Lung microvascular endothelial cell (primary cell): ENCODE results near the gene ZNF607. TPM values are rescaled to one million over a fixed set of nuclear protein-coding genes. Genes with fewer than 3 reads are reported as not detected.
"Not testable (repeated sequence)": the region's sequence is repeated elsewhere in the genome, so short reads cannot be mapped to it uniquely, and the experiment has no call there.

Experiments
- DNase-seq, 2 donors: peaks; one replicate each; pipeline versions ENCODE4 v3.0.0 to v3.0.0-alpha.2; 2010; ENCODE audit warnings: low read depth in 2 of 2
- total RNA-seq: library from RNA; depleted of rRNA; stranded (reverse); fragments of >200 nt; gene quantifications from 2 replicates; pipeline ENCODE4 v1.2.1, GENCODE V29; 2014

ZNF607 gene
- total RNA-seq: 2.0 and 3.6 TPM in 2 replicates

DNA sequence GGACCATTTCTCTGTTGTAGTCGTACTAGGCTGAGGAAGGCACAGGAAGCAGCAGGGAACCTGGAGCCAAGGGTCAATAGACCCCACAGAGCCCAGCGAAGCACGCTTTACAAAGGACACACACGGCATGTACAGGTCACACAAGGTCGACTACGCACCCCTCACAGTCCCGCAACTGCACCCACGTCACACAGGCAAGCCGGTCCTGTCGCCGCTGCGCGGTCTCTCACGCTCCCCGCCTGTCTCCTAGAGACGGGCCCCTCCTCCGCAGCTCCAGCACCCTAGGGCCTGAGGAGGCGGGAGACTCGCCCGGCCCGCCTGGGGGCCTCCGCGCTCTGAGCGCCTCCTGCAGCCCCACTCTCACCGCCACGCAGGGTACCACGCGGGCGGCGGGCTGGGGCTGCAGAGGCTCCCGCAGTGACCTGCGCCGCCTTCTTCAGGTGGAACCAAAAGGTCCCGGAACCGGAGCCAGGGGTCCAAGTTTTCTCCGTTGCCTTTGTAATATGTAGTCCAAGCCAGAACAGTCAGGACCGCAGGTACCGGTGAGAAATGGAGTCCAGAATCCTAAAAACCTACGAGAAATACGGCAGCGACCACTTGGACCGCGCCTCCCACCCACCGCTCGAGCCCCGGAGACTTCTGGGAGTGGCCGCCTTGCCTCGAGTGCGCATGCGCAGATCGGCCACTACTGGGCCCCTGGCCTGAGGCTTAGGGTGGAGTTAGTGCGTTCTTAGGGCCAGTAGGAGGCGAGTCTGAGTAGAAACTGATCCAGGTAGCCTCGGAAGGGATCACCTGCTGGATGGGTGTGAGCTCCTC, at the start of gene ZNF607:
Gene ZNF607 (minus strand): TSS at position 651 of the 816 bp plus-strand sequence. CDS start 8,143 bp downstream, outside the sequence.
- peak; percentile 89 to 90 for DNase-seq

DNA sequence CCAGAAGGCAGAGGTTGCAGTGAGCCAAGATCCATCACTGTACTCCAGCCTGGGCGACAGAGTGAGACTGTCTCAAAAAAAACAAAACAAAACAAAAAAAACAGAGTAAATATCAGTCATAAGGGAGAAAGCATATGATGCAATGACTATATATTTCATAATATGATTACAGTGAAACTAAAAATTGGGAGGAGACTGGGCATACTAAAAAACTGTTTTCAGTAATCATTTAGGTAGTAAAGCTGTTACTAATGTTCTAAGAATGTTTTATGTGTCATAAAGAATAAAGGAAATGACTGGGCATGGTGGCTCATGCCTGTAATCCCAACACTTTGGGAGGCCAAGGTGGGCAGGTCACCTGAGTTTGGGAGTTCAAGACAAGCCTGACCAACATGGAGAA, 43.9 kb upstream of the ZNF607 start:
- no peak for DNase-seq

DNA sequence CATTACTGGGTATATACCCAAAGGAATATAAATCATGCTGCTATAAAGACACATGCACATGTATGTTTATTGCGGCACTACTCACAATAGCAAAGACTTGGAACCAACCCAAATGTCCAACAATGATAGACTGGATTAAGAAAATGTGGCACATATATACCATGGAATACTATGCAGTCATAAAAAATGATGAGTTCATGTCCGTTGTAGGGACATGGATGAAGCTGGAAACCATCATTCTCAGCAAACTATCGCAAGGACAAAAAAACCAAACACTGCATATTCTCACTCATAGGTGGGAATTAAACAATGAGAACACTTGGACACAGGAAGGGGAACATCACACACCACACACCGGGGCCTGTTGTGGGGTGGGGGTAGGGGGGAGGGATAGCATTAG, 38.1 kb upstream of the ZNF607 start:
- DNase-seq: not testable (repeated sequence)

DNA sequence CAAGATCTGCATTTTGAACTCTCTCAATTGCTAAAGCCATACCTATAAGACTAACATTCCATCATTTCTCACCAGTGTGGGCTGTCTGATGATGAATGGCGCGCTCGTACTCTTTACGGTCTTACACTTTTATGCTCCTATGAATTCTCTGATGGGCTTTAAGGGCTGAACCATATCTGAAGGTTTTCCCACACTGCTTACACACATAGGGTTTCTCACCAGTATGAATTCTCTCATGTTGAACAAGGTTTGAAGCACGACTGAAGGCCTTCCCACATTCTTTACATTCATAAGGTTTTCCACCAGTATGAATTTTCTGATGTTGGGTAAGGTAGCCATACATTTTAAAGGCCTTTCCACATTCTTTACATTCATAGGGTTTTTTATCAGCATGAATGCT, 18.8 kb upstream of the ZNF607 start:
- no peak for DNase-seq

DNA sequence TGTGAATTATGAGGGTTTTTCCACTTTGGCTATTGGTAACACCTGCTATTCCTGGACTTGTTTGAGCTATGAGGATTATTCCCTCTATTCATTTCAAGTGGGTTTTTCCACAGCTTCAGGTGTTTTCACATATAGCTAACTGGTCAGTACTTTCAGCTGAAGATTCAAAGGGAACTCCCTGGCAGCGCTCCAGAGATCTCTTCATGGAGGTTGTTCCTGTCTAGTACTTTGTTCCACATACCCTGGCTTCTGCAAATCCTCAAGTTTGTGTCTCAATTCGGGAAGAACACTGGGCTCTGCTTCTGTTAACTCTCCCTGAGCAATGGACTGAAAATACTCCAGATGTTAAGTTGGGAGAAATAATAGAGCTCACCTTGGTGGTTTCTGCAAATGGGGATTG, 5.6 kb upstream of the ZNF607 start:
- no peak for DNase-seq

DNA sequence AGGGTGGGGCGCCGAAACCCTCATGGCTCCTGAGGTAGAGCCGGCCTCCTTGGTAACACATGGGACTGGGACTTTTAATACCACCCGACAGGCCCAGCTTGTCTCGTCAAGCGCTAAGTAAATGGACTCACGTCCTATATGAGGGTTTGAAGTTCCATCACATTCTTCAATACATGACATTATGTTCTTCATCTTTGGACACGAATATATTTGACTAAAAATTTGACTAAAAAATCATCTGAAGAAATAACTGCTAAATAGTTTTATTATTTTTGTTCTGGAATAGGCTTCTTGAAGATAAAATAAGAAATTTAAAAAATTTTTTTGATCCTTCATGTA, 335 bp upstream of the ZNF607 start:
- DNase-seq: no peak

DNA sequence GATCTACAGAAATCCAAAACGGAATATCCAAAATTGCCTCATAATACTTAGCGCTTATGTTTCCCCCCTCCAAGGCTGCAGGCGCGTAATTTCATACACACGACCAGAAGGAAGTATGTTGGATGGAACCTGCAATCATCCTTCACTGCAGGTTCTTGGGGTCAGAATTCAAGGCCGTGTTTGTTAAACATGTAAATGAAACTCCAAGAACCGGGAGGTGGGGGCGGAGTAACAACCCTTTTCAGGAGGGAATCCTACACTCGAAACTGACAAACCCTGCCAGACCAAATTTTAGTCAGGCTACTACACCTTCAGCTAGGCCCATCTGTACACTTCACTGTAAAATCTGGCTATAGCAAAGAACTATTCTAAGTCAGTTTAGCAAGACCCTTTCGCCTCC, 1.3 kb downstream of the ZNF607 start:
- DNase-seq: no peak

DNA sequence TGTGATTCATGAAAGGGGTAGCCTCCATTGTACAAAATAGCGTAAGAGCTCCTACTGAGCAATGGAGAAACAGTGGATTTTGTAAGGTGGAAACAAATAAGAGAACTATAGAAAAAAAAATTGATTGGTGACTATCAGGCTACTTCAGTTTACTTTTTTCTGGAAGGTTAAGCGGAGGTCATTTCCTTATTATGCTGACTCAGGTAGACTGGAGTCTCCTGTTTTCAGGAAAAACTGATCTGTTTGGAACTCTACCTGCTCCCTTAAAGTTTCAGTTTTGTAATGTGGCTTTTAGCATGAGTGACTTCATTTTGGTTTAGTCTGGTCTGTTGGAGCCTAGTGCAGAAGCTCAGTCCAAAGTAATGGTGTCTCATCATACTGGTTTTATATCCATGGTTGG, 3.4 kb downstream of the ZNF607 start:
- no peak for DNase-seq

DNA sequence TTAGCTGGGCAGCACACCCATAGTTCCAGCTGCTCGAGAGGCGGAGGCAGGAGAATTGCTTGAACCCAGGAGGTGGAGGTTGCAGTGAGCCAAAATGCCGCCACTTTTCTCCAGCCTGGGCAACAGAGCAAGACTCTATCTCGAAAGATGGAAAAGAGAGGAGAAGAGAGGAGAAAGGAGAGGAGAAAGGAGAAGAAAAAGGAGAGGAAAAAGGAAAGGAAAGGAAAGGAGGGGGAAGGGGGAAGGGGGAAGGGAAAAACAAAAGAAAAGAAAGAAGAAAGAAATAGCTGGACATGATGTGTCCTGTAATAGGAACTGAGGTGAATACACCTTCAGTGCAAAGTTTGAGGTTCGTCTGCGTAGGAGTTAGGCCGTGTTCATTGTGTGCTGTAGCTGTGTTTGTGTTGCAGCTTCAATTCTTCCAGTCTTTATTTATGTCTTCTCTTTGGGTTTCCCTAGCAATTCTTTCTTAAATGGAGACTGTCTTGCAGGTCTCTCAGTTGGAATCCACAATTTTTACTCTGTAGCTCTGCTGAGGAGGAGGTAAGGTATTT, 13.4 kb downstream of the ZNF607 start:
- no peak for DNase-seq

DNA sequence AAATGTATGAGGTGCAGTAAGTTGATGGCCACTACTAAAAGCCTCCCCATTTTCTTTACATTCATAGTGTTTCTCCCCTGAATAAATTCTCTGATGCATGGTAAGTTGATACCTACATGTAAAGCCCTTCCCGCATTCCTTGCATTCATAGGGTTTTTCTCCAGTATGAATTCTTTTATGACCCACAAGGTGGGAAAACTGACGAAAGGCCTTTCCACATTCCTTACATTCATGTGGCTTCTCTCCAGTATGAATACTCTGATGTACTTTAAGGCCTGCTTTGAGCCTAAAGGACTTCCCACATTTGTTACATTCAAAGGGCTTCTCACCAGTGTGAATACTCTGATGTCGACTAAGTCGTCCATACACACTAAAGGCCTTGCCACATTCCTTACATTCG, 20.5 kb downstream of the ZNF607 start:
- no peak for DNase-seq

DNA sequence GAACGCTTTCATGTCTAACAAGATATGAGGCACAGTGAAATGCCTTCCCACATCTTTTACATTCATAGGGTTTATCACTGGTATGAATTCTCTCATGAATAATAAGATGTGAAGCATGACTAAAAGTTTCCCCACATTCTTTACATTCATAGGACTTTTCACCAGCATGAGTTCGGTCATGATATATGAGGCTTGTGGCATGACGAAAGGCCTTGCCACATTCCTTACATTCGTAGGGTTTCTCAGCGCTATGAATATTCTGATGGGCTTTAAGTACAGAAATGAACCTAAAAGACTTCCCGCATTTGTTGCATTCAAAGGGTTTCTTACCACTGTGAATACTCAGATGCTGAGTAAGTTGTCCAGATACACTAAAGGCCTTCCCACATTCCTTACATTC, 21.3 kb downstream of the ZNF607 start:
- DNase-seq: no peak

DNA sequence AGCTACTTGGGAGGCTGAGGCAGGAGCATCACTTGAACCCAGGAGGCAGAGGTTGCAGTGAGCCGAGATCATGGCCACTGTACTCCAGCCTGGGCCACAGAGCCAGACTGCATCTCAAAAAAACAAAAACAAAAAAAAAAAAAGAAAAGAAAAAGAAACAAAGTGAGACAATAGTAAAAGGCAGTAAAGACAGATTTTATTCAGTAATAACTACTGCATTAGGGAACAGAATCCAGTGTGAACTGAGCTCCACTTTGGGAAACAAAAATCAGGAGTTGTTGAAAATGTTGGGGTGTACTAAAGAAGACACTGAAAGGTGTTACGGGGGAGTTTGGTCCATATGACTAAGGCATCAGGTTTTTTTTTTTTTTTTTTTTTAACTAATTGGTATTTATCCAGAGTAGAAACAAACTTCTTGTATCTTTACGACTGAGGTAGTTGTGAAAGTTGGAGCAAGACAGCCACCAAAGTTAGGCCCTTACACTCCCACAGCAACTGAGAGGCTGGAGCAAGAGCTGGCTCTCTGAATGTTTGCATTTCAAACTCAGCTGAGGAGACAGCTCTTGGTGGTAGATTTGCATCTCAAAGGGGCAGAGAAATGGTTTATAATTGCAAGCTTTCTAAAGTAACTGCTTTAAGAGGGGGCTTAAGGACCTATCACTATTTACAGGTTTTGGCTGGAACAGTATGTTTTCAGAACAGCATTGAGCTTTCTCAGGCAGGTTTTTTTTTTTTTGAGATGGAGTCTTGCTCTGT, 24.2 kb downstream of the ZNF607 start:
- no peak for DNase-seq

DNA sequence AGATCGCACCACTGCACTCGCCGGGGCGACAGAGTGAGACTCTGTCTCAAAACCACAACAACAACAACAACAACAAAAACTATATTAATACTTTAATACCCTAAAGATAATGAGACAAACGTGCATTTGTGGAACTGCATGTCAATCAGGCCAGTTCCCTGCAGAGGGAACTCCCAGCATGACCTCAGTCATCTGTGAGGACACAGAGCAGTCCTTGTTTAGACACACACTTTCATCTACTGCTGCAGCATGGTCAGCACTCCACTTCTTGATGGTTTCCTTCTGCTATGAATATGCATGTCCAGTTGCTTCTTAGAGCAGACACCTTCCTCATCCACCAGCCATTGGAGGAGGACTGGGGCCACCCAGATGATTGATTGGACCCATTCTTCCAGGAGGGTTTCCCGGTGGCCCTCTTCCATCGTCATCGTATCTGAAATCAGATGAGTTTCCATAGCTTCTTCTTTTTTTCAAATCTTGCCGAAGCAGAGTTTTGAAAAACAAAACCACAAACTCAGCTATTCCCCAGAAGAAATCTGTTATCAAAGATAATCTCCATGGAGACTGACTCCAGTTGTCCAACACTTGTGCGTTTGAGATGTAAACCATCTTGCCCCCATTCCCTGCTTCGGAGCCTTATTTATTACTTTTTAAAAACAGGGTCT, 26.5 kb downstream of the ZNF607 start:
- no peak for DNase-seq

DNA sequence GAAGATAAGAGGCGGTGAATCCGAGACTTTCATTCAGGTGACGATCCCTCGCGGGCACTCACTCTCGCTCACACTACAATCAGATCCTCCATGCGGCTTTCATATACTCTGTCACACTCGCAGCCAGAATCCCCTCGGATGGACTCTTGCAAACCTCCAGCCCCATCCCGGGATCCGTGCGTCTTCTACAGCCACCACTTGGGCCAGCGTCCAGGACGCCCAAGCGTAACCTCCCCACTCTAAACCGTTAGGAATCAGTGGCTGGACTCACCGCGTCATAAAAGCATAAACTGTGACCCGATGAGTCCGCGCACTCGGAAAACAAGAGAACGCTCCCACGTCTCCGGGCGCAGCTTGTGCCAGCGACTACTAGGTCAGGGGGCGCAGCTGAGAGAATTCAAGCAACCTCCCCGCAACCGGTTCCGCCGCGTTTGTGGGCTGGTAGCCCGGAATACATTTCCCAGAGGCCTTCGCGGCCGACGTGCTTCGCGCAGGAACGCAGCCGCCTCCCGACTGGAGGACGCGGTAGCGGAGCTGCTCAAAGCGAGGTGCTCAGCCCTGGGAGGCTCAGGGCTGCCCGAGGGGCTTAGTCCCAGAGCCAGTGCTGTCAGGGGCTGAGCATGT, 27.6 kb downstream of the ZNF607 start:
- DNase-seq: peak; percentile 75 to 81

DNA sequence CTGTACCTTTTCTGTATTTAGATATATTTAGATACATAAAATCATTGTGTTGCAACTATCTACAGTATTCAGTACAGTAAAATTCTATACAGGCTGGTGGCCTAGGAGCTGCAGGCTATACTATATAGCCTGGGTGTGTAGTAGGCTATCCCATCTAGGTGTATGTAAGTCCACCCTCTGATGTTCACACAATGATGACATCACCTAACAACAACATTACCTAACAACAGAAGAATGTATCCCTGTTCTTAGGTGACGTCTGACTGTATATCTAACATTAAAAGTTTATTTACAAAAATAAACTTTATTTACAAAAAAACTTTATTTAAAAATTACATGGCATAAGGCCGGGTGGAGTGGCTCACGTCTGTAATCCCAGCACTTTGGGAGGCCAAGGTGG, 36.0 kb downstream of the ZNF607 start:
- no peak for DNase-seq

DNA sequence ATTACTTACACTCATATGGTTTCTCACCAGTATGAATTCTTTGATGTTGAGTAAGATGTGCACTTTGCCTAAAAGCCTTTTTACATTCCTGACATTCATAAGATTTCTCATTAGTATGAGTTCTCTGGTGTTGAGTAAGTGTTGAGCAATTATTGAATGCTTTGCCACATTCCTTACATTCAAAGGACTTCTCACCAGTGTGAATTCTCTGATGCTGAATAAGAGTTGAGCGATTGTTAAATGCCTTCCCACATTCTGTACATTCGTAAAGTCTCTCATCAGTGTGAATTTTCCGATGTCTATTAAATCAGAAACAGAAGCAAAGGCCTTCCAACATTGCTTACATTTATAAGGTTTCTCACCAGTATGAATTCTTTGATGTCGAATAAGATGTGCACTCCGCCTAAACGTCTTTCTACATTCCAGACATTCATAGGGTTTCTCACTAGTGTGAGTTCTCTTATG, 50.1 kb downstream of the ZNF607 start:
- no peak for DNase-seq

DNA sequence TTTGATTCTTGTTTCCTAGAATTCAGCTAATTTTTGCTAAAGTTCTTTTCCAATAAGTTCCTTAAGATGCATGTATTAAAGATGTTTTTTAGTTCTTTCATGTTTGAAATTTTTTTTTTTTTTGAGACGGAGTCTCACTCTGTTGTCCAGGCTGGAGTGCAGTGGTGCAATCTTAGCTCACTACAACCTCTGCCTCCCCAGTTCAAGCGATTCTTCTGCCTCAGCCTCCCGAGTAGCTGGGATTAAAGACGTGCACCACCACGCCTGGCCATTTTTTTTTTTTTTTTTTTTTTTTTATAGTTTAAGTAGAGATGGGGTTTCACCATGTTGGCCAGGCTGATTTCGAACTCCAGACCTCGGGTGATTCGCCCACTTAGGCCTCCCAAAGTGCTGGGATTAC, 62.4 kb downstream of the ZNF607 start:
- DNase-seq: not testable (repeated sequence)

DNA sequence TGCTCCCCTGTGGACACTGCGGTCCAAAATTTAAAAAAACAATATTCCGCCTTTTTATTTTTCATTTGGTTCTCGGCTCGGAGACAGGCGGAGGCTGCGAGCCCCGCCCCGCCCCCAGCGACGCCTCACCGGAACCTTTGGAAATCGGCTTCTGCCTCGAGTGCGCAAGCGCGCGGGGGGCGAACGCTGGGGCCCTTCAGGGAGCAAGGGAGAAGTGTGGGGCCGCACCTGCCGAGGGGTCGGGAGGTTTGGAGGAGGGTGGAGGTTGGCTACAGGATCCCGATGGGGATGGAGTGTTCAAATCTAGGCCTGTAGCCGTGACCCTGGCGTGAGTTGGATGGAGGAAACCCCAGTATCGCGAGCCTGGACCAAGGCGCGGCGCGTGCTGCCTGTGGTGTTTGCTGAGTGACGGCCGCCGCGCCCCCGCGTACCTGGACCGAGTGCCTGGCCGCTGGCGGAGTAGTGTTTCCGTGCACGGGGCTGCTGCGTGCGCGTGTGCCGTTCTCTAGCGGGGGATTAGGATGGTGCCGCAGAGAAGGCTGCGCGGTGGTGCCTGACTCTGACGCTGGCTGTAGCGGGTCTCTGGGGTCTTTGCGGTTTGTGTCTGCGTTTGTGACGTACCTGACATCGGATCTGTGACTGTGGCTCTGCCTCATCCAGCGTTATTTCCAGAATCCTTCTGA, 63.7 kb downstream of the ZNF607 start:
- peak; percentile 81 to 86 for DNase-seq

DNA sequence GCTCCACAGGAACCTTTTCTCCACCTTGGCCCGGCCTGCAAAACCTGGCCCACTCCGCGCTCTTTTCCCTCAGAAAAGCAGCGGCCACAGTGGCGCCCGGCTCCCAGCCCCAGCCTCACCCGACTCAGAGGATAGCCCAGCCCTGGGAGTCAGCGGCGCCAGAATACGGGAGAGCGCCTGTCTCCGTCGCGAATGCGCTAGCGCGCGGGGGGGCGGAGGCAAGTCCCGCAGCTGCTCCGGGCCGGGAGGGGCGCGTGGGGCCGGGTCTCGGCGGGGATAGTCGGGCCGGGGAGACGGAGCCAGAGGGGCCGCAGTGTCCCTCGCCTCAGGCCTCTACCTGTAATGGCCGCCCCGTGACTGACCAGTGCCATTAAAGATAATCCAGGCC, 64.3 kb downstream of the ZNF607 start, which contains the start of gene ZFP30:
Gene ZFP30 (minus strand): TSS at position 165 of the 388 bp plus-strand sequence. CDS start 7,643 bp downstream, outside the sequence.
- DNase-seq: peak; percentile 83 to 90

DNA sequence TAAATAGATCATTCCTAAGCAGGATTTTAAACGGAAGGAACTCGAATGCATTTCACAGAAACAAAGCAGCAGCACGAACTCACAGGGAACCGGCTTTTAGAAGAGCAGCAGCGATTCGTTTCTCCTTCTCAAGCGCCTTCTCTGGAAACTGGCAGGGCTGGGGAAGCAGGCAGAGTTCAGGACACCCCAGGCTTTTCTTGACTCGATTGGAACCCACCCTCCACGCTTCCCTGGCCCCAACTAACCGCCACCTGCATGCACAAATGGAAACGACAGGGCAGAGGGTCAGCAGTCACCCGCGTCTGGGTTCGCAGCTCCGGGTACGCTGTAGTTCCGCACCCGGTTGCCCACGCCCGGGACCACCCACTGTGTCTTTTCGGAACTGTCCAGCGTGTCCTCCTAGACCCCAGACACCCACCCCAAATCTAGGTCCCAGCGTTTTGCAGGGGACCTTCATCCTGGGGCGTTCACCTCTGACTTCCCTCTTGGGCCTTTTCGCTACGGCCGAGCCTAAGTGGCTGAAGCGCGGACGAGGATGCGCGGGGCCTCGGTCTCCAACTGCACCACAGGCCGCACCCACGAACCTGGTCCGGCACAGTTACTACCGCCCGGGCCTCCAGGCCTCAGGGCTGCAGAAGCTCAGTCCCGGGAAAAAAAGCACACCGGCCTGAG, 64.8 kb downstream of the ZNF607 start:
- DNase-seq: peak; percentile 33 to 52
